ENCODE data around the gene CIRBP.

DNA sequence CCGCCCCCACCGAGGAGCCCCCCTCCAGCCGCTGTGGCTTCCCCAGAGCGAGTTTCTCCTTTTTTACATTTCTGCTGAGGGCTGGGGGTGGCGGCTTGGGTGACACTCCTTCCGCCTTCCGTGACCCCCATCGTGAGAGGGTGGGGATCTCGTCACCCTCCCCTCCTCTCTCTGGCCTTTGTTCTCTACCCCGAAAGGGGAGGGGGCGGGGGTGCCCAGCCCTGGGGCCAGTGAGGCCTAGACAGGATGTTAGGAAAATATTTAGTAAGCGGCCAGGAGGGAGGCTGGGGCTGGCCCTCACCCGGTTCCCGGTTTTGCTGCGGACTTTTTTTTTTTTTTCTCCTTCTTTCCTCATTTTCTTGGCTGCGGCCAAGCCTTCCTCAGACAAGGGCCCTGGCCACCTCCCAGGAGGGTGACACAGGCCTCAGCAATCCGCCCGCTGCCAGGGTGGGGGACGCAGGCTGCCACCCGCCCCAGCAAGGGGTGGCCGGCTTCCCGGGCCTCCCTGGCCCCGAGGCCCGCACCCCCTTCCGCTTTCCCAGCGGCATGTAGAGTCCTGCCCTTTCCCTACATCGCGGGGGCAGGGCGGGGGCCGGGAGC lies 16.8 kb upstream of the CIRBP start:
- TF ChIP-seq, protein P1, sequence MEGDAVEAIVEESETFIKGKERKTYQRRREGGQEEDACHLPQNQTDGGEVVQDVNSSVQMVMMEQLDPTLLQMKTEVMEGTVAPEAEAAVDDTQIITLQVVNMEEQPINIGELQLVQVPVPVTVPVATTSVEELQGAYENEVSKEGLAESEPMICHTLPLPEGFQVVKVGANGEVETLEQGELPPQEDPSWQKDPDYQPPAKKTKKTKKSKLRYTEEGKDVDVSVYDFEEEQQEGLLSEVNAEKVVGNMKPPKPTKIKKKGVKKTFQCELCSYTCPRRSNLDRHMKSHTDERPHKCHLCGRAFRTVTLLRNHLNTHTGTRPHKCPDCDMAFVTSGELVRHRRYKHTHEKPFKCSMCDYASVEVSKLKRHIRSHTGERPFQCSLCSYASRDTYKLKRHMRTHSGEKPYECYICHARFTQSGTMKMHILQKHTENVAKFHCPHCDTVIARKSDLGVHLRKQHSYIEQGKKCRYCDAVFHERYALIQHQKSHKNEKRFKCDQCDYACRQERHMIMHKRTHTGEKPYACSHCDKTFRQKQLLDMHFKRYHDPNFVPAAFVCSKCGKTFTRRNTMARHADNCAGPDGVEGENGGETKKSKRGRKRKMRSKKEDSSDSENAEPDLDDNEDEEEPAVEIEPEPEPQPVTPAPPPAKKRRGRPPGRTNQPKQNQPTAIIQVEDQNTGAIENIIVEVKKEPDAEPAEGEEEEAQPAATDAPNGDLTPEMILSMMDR (IDR thresholded peaks at IDR 0.05) = no peak
- TF ChIP-seq RCOR1 (IDR thresholded peaks at IDR 0.05; ENCODE audit: low read length) (no peak), YY1 (IDR thresholded peaks at IDR 0.05; ENCODE audit: low read depth) (no peak; the same call in 1 of the 2 replicates), TCF12 (IDR thresholded peaks at IDR 0.05) (no peak; the same call in 1 of the 2 replicates), ELF1 (IDR thresholded peaks at IDR 0.05) (no peak), EP300 (IDR thresholded peaks at IDR 0.05; ENCODE audit: borderline replicate concordance in 1 of 2, low read depth in 1 of 2, low read length in 1 of 2) (peak in 1 of 2 experiments; percentile 33; a peak in 1 of 4 replicates), JUND (IDR thresholded peaks at IDR 0.05) (peak; percentile 52), RAD21 (IDR thresholded peaks at IDR 0.05; ENCODE audit: low read length) (no peak), EZH2phosphoT487 (IDR thresholded peaks at IDR 0.05; ENCODE audit: borderline replicate concordance, low read depth) (no peak), FOSL2 (IDR thresholded peaks at IDR 0.05; ENCODE audit: borderline replicate concordance, low read depth) (peak; percentile 51; the same call in 1 of the 2 replicates)
- TF ChIP-seq, protein P2, sequence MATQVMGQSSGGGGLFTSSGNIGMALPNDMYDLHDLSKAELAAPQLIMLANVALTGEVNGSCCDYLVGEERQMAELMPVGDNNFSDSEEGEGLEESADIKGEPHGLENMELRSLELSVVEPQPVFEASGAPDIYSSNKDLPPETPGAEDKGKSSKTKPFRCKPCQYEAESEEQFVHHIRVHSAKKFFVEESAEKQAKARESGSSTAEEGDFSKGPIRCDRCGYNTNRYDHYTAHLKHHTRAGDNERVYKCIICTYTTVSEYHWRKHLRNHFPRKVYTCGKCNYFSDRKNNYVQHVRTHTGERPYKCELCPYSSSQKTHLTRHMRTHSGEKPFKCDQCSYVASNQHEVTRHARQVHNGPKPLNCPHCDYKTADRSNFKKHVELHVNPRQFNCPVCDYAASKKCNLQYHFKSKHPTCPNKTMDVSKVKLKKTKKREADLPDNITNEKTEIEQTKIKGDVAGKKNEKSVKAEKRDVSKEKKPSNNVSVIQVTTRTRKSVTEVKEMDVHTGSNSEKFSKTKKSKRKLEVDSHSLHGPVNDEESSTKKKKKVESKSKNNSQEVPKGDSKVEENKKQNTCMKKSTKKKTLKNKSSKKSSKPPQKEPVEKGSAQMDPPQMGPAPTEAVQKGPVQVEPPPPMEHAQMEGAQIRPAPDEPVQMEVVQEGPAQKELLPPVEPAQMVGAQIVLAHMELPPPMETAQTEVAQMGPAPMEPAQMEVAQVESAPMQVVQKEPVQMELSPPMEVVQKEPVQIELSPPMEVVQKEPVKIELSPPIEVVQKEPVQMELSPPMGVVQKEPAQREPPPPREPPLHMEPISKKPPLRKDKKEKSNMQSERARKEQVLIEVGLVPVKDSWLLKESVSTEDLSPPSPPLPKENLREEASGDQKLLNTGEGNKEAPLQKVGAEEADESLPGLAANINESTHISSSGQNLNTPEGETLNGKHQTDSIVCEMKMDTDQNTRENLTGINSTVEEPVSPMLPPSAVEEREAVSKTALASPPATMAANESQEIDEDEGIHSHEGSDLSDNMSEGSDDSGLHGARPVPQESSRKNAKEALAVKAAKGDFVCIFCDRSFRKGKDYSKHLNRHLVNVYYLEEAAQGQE (IDR thresholded peaks at IDR 0.05; ENCODE audit: low read depth, low read length) = peak; percentile 30; the same call in 1 of the 2 replicates
- TF ChIP-seq, protein P3, sequence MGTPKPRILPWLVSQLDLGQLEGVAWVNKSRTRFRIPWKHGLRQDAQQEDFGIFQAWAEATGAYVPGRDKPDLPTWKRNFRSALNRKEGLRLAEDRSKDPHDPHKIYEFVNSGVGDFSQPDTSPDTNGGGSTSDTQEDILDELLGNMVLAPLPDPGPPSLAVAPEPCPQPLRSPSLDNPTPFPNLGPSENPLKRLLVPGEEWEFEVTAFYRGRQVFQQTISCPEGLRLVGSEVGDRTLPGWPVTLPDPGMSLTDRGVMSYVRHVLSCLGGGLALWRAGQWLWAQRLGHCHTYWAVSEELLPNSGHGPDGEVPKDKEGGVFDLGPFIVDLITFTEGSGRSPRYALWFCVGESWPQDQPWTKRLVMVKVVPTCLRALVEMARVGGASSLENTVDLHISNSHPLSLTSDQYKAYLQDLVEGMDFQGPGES (IDR thresholded peaks at IDR 0.05; ENCODE audit: low read depth, low read length) = no peak
- TF ChIP-seq, protein P4, sequence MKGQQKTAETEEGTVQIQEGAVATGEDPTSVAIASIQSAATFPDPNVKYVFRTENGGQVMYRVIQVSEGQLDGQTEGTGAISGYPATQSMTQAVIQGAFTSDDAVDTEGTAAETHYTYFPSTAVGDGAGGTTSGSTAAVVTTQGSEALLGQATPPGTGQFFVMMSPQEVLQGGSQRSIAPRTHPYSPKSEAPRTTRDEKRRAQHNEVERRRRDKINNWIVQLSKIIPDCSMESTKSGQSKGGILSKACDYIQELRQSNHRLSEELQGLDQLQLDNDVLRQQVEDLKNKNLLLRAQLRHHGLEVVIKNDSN (IDR thresholded peaks at IDR 0.05; ENCODE audit: borderline replicate concordance, low read depth) = no peak
